B cell (primary cell): ENCODE measurements around the gene ANKLE1. TPM values are rescaled to one million over a fixed set of nuclear protein-coding genes. Genes with fewer than 3 reads are reported as not detected.
A peak's percentile ranks its signal among the peaks of the same experiment; 100 is the strongest.

Source experiments
- ATAC-seq: fragments of 200-7000 bp; cut with Tn5 transposase; one replicate; pipeline ENCODE4 v1.10.0; 2021; ENCODE audit warnings: low read depth, mild to moderate bottlenecking, moderate number of reproducible peaks, moderate library complexity
- CTCF ChIA-PET: fragments of 350-600 bp; sonication (Branson Sonifier 250); formaldehyde crosslinking; loops from one replicate; lab custom pipeline; 2021; ENCODE audit warnings: antibody characterized with exemption, inconsistent platforms; lab: Charles Lee
- POLR2A ChIA-PET: fragments of 350-600 bp; sonication (Branson Sonifier 250); formaldehyde crosslinking; loops from one replicate; lab custom pipeline; 2021; ENCODE audit warnings: antibody characterized with exemption; lab: Charles Lee
- DNase-seq: peaks from one replicate; pipeline ENCODE4 v3.0.0; 2013
- H2AFZ ChIP-seq: 2 replicates; pipeline ENCODE4 v1.6.1; 2012; ENCODE audit warnings: mild to moderate bottlenecking, low read depth, low read length; ENCODE audit not compliant: insufficient read depth, poor library complexity, severe bottlenecking
- H3K27ac ChIP-seq, 2 donors: 1 replicate in 1 of 2; 2 replicates in 1 of 2; pipeline ENCODE4 v1.5.1; 2012 to 2013; ENCODE audit warnings: low read length in 2 of 2, mild to moderate bottlenecking in 2 of 2, moderate library complexity in 1 of 2
- H3K27me3 ChIP-seq, 4 experiments: fragments of 200-600 bp in 1 of 4; sonication (generic) in 1 of 4; replicated peaks in 1 of 4; 1 replicate in 2 of 4; 2 replicates in 2 of 4; pipeline versions ENCODE4 v1.6.1 to v1.7.0; 2013 to 2016; ENCODE audit warnings: low read length in 3 of 4, mild to moderate bottlenecking in 2 of 4, mixed read lengths in 1 of 4, moderate library complexity in 1 of 4; ENCODE audit not compliant: insufficient read depth in 4 of 4, control insufficient read depth in 3 of 4; ENCODE audit errors: control extremely low read depth in 1 of 4
- H3K36me3 ChIP-seq, 2 experiments: replicated peaks in 1 of 2; 1 replicate in 1 of 2; 2 replicates in 1 of 2; pipeline versions ENCODE4 v1.6.1 to v1.7.1; 2013; ENCODE audit warnings: low read length in 1 of 2; ENCODE audit not compliant: insufficient read depth in 2 of 2, control insufficient read depth in 1 of 2; ENCODE audit errors: control extremely low read depth in 1 of 2, extremely low read depth in 1 of 2
- H3K4me1 ChIP-seq, 2 donors: fragments of 200-600 bp in 1 of 2; sonication (generic) in 1 of 2; 1 replicate in 1 of 2; 2 replicates in 1 of 2; pipeline versions ENCODE4 v1.5.1 to v1.6.1; 2013 to 2017; ENCODE audit warnings: low read length in 2 of 2; ENCODE audit not compliant: control insufficient read depth in 2 of 2, insufficient read depth in 2 of 2
- H3K4me2 ChIP-seq: replicated peaks from 2 replicates; pipeline ENCODE3; 2012; ENCODE audit warnings: mild to moderate bottlenecking, low read depth, low read length; ENCODE audit not compliant: poor library complexity, severe bottlenecking
- H3K4me3 ChIP-seq, 5 experiments: fragments of 200-600 bp in 1 of 5; sonication (generic) in 1 of 5; 1 replicate in 3 of 5; 2 replicates in 2 of 5; pipeline versions ENCODE4 v1.5.1 to v1.7.0; 2011 to 2016; ENCODE audit warnings: low read length in 4 of 5, mild to moderate bottlenecking in 4 of 5, low read depth in 2 of 5, control low read depth in 1 of 5, moderate library complexity in 1 of 5; ENCODE audit not compliant: insufficient read depth in 1 of 5; ENCODE audit errors: control extremely low read depth in 1 of 5, extremely low read depth in 1 of 5
- H3K79me2 ChIP-seq: fragments of 200-600 bp; sonication (generic); one replicate; pipeline ENCODE4 v1.6.0; 2016; ENCODE audit warnings: low read length; ENCODE audit not compliant: control insufficient read depth, insufficient read depth
- H3K9ac ChIP-seq: fragments of 200-600 bp; sonication (generic); 2 replicates; pipeline ENCODE4 v1.6.1; 2017; ENCODE audit warnings: mild to moderate bottlenecking, low read length, moderate library complexity
- H3K9me3 ChIP-seq, 3 donors: one replicate each; pipeline versions ENCODE4 v1.6.1 to v1.7.1; 2013; ENCODE audit warnings: low read length in 2 of 3; ENCODE audit not compliant: control insufficient read depth in 2 of 3, insufficient read depth in 1 of 3; ENCODE audit errors: control extremely low read depth in 1 of 3
- H4K20me1 ChIP-seq: 2 replicates; pipeline ENCODE4 v1.6.0; 2012; ENCODE audit warnings: mild to moderate bottlenecking, low read length; ENCODE audit not compliant: insufficient read depth, control insufficient read depth, poor library complexity, severe bottlenecking
- H3K27ac Mint-ChIP-seq: one replicate; pipeline ENCODE4 v1.8.0; 2021; ENCODE audit warnings: mixed read lengths
- H3K27me3 Mint-ChIP-seq: one replicate; pipeline ENCODE4 v1.8.0; 2021; ENCODE audit warnings: mixed read lengths
- H3K4me1 Mint-ChIP-seq: one replicate; pipeline ENCODE4 v1.8.0; 2021; ENCODE audit warnings: mixed read lengths
- H3K4me3 Mint-ChIP-seq: one replicate; pipeline ENCODE4 v1.8.0; 2021; ENCODE audit warnings: mixed read lengths
- H3K9me3 Mint-ChIP-seq: one replicate; pipeline ENCODE4 v1.8.0; 2022; ENCODE audit warnings: mixed read lengths; ENCODE audit not compliant: insufficient read depth
- EZH2 ChIP-seq: IDR thresholded peaks from 2 replicates; pipeline ENCODE4 v1.6.1; 2012; ENCODE audit warnings: borderline replicate concordance, low read depth, mild to moderate bottlenecking, moderate library complexity, low read length; ENCODE audit not compliant: insufficient read depth, poor library complexity, severe bottlenecking
- WGBS: methylation state at CpG from one replicate; pipeline ENCODE4 v1.1.5; 2013; ENCODE audit warnings: missing lambda C conversion rate; ENCODE audit not compliant: insufficient coverage; 5-methylcytosine and 5-hydroxymethylcytosine counted together
- intact Hi-C: fragments of 100-400 bp; cut with micrococcal nuclease; formaldehyde crosslinking; loops from one replicate; pipeline ENCODE4 v1.10.0; 2022
- polyA plus RNA-seq: library from polyadenylated mRNA; depleted of rRNA; stranded (reverse); fragments of >200 nt; gene quantifications from 2 replicates; pipeline ENCODE4 v1.2.3, GENCODE V29; 2012
- total RNA-seq, 2 donors: library from RNA; stranded (reverse); fragments of 120-200 nt in 1 of 2; gene quantifications; 1 replicate in 1 of 2; 2 replicates in 1 of 2; pipeline versions ENCODE4 v1.2.3 to v1.2.4, GENCODE V29; 2013 to 2022
- TF ChIP-seq, protein P1 (sequence below): fragments of 200-600 bp; IDR thresholded peaks from one replicate; pipeline ENCODE4 v1.8.0; 2022; ENCODE audit warnings: antibody characterized with exemption, mild to moderate bottlenecking

ANKLE1 gene
- total and polyA plus RNA-seq, 2 donors (not counting 1 experiment from before 2014, with no cell fraction given): 6.2 to 7.6 TPM

DNA sequence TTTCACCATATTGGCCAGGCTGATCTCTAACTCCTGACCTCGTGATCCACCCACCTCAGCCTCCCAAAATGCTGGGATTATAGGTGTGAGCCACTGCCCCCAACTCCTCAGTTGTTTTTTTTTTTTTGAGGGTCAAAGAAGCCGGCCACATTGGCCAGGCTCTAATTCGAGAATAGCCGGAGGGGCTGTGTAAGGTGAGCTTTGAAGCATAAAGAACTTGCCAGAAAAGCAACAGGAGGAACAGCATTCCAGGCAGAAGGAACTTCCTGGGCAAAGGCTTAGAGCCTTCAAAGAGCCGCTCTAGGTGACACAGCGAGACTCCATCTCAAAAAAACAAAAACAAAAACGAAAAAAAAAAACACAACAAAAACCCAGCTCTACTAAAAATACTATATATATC, 15.7 kb upstream of the ANKLE1 start:
- peak overlapping the region; percentile 42 for H2AFZ ChIP-seq
- peaks cover 0 to 8% of the 10 kb centered on the region in 2 experiments for H3K36me3 ChIP-seq
- DNase-seq: no peak

DNA sequence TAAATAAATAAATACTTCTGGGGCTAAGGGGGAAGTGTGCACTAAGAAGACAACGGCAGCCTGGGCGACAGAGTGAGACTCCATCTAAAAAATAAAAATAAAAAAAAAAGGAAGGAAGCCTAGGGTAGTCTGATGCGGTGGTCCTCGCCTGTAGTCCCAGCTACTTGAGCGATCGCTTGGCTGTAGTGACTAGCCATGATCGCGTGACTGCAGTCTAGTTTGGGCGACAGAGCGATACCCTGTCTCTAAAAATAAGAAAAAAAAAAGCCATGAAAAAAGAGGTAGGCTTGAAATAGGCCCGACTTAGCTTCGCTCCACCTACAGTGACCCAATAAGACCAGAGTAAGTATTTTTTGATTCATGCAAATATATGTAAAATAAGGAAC, 15.1 kb upstream of the ANKLE1 start:
- ChIA-PET CTCF (interaction anchor here (0.6 to 4.9 kb wide), 16 partner anchors 8 to 1632 kb away, joined by 3 to 52 read pairs (median 4); partner anchors contain the start of genes ABHD8, ANKLE1, HAUS8 and MRPL34), POLR2A (interaction anchor here (0.5 to 1.9 kb wide), 13 partner anchors 9 to 1965 kb away, joined by 3 to 12 read pairs (median 5); partner anchors contain the start of genes DDA1, MRPL34, OCEL1 and USE1)
- H3K9me3 Mint-ChIP-seq: no peaks in the 10 kb centered on the region
- Histone ChIP-seq H3K79me2 (peaks cover 17% of the 10 kb centered on the region), H3K4me2 (peak overlapping the region; percentile 85), H4K20me1 (no peaks in the 10 kb centered on the region), H3K4me3 (peak overlapping the region; percentile 21 to 95 (median 51)), H3K27ac (peak overlapping the region; percentile 56 to 66), H3K27me3 (no peaks in the 10 kb centered on the region), H3K36me3 (peaks cover 0 to 14% of the 10 kb centered on the region in 2 experiments), H3K9ac (peak overlapping the region; percentile 54), H3K4me1 (peaks cover 6 to 24% of the 10 kb centered on the region in 2 donors), H3K9me3 (no peaks in the 10 kb centered on the region), H2AFZ (peak overlapping the region; percentile 42)
- intact Hi-C loops: loop anchor here (2.0 kb wide), 1 partner anchor 202 kb away; no protein-coding TSS in a partner anchor
- no peak for ATAC-seq
- peak overlapping the region; percentile 84 for H3K4me3 Mint-ChIP-seq
- WGBS: 0% methylated on average over 3 of the region's 12 CpGs
- no peak for DNase-seq
- TF ChIP-seq, protein P1, sequence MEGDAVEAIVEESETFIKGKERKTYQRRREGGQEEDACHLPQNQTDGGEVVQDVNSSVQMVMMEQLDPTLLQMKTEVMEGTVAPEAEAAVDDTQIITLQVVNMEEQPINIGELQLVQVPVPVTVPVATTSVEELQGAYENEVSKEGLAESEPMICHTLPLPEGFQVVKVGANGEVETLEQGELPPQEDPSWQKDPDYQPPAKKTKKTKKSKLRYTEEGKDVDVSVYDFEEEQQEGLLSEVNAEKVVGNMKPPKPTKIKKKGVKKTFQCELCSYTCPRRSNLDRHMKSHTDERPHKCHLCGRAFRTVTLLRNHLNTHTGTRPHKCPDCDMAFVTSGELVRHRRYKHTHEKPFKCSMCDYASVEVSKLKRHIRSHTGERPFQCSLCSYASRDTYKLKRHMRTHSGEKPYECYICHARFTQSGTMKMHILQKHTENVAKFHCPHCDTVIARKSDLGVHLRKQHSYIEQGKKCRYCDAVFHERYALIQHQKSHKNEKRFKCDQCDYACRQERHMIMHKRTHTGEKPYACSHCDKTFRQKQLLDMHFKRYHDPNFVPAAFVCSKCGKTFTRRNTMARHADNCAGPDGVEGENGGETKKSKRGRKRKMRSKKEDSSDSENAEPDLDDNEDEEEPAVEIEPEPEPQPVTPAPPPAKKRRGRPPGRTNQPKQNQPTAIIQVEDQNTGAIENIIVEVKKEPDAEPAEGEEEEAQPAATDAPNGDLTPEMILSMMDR: no peak
- no peak for TF ChIP-seq EZH2
- H3K27me3 Mint-ChIP-seq: no peaks in the 10 kb centered on the region
- peak overlapping the region; percentile 86 for H3K27ac Mint-ChIP-seq
- peaks cover 18% of the 10 kb centered on the region for H3K4me1 Mint-ChIP-seq

More for the DNA sequence above, 15.7 kb upstream of the ANKLE1 start:
- Histone ChIP-seq H3K27ac (peak overlapping the region; percentile 56 to 66), H3K4me2 (peak overlapping the region; percentile 85), H3K27me3 (no peaks in the 10 kb centered on the region), H3K79me2 (peaks cover 14% of the 10 kb centered on the region), H3K4me3 (peak overlapping the region in 1 of 5 experiments; percentile 52), H3K4me1 (peaks cover 6 to 25% of the 10 kb centered on the region in 2 donors), H4K20me1 (no peaks in the 10 kb centered on the region), H3K9ac (no peak overlapping the region), H3K9me3 (no peaks in the 10 kb centered on the region)
- Mint-ChIP-seq H3K4me3 (peak overlapping the region; percentile 84), H3K4me1 (peaks cover 19% of the 10 kb centered on the region), H3K27me3 (no peaks in the 10 kb centered on the region), H3K27ac (no peak overlapping the region), H3K9me3 (no peaks in the 10 kb centered on the region)
- ATAC-seq: no peak
- ChIA-PET POLR2A (interaction anchor here (0.5 to 1.8 kb wide), 10 partner anchors 9 to 1835 kb away, joined by 3 to 12 read pairs (median 6); partner anchors contain the start of genes DDA1, MRPL34 and USE1), CTCF (interaction anchor here (0.8 to 4.9 kb wide), 9 partner anchors 11 to 551 kb away, joined by 3 to 52 read pairs (median 4); partner anchors contain the start of genes ANKLE1, HAUS8 and MYO9B)
- TF ChIP-seq EZH2: no peak
- TF ChIP-seq, protein P1: no peak
- WGBS: 100% methylated on average over 2 of the region's 7 CpGs
- intact Hi-C loops: loop anchor here (2.0 kb wide), 1 partner anchor 203 kb away; no protein-coding TSS in a partner anchor
